ENCODE data around the gene OTOF. TPM values are rescaled to one million over a fixed set of nuclear protein-coding genes. Genes with fewer than 3 reads are reported as not detected.

Gene OTOF
- total RNA-seq, 1 experiment from 2014 or later: not detected

DNA sequence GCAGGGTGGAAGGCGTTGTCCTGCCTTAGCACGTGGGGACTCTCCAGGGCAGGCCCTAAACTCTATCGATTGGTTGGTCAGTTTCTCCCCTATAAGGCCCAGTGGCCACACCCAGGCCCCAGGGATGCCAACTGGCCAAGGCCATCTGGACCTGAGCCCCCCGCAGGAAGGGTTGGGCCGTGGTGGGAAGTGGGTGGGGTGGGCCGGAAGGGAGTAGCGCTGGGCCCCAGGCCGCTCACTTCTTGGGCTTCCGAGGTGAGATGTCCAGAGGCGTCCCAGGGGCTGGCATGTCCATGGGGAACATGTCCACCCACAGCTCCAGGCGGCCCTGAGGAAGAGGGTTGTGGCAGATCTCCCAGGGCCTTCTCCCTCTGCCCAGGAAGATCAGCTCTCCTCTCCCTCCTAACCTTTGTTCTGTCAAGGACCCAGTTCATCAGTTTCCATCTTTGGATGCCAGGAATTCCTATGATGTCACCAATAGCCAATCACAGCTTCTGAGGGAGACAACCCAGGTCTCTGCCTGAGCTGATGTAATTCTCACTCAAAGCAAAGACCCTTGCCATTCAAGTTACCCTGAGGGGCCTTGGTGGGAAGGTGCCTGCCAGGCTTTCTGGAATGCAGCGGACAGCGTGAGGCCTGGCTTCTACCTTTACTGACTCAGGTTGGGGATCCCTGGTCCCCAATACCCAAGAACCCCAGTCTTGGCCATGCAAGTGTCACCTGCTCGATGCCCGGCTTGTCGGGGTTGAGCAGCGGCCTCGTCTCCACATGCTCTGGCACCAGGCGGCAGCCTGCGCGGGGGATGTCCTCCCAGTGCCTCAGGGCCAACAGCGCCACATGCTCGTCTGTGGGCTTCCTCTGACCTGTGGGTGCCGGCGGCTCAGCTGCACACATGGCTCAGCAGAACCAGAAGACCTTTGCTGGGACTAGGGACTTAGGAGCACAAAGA, 14.4 kb downstream of the OTOF start:
- no peak overlapping the region for H3K27ac ChIP-seq
- no peaks in the 10 kb centered on the region for H3K36me3 ChIP-seq
- 0 out of 2 replicates have a peak, but pooled peaks cover 1% of the 10 kb centered on the region for H3K27me3 ChIP-seq (replicated peaks)
- no peak overlapping the region for H3K4me3 ChIP-seq
- DNase-seq (ENCODE audit: low read depth in 1 of 2, low spot score in 2 of 2): no peak
- H3K4me1 ChIP-seq (replicated peaks): no peaks in the 10 kb centered on the region
- no peaks in the 10 kb centered on the region for H3K9me3 ChIP-seq (replicated peaks)

DNA sequence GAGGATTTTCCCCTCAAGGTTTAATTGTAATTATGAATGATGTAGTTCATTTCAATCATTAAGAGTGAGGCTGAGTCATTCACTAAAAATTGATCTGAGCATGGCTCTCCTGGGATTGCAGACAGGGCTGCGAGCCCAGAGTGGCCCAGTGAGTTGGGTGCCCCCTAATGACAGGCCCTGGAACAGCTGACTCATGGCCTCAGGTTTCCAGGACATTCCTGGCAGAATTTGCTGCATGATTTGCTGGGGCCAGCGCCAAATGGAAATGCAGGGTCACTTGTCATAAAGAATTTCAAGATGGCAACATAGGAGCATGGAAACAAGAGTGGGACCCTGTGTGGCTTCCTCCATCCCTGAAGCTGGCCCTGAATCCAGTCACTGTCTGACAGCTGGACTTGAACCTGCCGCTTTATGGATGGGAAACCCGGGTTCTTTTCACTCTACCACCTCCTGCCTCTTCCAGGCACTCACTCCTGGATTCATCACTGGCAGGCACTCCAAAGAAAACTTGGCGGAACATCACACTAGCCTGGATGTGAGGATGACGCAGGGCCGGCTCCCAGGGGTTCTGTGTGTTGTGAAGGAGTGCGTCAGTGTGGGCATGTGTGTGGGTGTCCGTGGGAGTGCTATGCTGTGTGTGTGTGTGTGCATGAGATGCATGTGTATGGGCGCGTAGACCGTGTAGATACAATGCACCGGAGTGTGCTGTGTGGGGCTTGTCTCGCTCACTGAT, 15.2 kb downstream of the OTOF start:
- H3K36me3 ChIP-seq: no peaks in the 10 kb centered on the region
- H3K27me3 ChIP-seq (replicated peaks): 0 out of 2 replicates have a peak, but pooled peaks cover 4% of the 10 kb centered on the region
- no peak overlapping the region for H3K4me3 ChIP-seq
- H3K4me1 ChIP-seq (replicated peaks): no peaks in the 10 kb centered on the region
- H3K27ac ChIP-seq: no peak overlapping the region
- DNase-seq (ENCODE audit: low read depth in 1 of 2, low spot score in 2 of 2): no peak
- no peaks in the 10 kb centered on the region for H3K9me3 ChIP-seq (replicated peaks)

DNA sequence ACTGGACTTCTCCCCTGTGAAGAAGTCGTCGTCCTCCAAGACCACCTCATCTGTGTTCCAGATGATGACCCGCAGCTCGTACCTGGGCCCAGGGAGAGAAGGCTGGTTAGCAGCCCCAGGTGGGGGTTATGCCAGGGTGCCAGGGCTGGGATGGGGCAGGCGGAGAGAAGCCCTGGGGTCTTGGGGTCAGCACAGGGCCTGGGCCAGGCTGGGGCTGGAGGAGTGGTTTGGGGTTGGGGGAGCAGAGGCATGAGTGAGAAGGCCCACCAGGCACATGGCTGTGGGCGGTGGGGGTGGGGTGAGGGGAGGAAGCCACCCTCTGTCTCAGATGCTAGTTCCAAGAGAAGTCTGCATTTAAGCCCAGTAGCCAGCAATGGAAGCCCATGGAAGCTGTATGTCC, 15.8 kb downstream of the OTOF start:
- Histone ChIP-seq H3K4me1 (replicated peaks) (no peaks in the 10 kb centered on the region), H3K9me3 (replicated peaks) (no peaks in the 10 kb centered on the region), H3K27ac (no peak overlapping the region), H3K36me3 (no peaks in the 10 kb centered on the region), H3K27me3 (replicated peaks) (0 out of 2 replicates have a peak, but pooled peaks cover 4% of the 10 kb centered on the region), H3K4me3 (no peak overlapping the region)
- DNase-seq (ENCODE audit: low read depth in 1 of 2, low spot score in 2 of 2): no peak

DNA sequence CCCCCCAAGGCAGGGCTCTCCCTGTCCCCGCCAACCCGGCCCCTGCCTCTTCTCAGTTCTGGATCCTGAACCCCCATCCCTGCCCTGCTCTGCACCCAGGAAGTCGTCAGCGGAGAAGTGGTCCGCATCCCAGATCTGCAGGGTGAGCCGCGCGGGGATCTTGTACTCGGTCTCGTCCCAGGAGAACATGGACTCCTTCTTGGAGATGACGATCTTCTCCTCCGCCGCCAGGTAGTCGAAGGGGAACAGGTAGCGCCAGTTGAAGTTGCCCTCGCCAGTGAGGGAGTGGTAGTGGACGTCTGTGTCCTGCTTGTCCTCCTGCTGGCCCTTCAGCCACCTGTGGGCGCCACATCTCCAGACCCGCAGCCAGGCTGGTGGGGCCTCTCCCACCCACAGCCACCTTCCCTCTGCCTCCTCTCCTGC, 16.3 kb downstream of the OTOF start:
- H3K27me3 ChIP-seq (replicated peaks): 0 out of 2 replicates have a peak, but pooled peaks cover 4% of the 10 kb centered on the region
- no peak overlapping the region for H3K4me3 ChIP-seq
- DNase-seq (ENCODE audit: low read depth in 1 of 2, low spot score in 2 of 2): no peak
- H3K4me1 ChIP-seq (replicated peaks): no peaks in the 10 kb centered on the region
- H3K27ac ChIP-seq: no peak overlapping the region
- H3K36me3 ChIP-seq: no peaks in the 10 kb centered on the region
- H3K9me3 ChIP-seq (replicated peaks): no peaks in the 10 kb centered on the region

DNA sequence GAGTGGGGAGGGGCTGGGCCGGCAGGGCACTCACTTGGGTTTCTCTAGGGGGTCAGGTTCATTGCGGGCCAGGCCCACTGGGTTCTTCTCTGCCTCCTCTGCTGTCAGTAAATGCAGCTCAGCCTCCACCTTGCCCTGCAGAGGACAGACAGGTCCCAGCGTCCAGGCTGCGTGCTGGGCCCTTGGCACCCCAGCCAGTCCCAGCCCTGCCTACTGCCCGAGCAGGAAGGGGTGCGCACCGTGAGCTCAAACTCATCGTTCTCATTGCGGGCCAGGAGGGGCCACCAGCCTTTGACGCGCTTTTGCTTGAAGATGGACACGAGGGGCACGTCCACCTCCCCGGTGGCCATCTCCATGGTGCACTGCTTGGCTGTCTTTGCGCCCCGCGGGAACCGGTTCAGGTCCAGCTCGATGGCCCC, 17.3 kb downstream of the OTOF start:
- Histone ChIP-seq H3K36me3 (no peaks in the 10 kb centered on the region), H3K4me1 (replicated peaks) (no peaks in the 10 kb centered on the region), H3K9me3 (replicated peaks) (no peaks in the 10 kb centered on the region), H3K27me3 (replicated peaks) (0 out of 2 replicates have a peak, but pooled peaks cover 4% of the 10 kb centered on the region), H3K27ac (no peak overlapping the region), H3K4me3 (no peak overlapping the region)
- DNase-seq (ENCODE audit: low read depth in 1 of 2, low spot score in 2 of 2): no peak

DNA sequence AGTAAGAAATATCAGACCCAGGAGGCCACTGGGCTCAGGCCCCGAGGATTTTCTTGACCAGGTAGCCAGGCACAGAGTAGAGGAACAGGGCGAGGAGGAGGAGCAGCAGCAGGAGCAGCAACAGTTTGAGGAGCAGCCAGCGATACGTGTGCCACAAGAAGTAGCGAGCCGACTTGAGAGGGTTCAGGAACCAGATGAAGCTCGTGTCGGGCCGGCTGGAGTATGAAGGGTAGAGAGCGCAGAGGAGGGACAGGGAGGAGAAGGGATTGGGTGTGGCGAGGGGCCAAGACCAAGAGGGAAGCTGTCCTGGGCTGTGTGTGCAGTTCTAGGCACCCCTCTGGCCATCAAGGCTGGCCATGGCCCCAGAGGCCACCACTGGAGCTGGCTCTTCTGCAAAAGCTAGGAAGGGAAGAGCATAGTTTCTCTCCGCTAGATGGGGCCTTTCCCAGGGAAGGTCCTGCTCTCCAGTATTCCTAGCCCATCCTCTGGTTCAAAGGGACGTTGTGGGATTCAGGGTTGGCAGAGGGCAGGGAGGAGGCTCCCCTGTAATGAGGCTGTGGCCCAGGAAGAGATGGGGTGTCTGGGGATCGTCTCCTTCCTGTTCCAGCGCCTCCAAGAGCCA, 17.8 kb downstream of the OTOF start:
- Histone ChIP-seq H3K36me3 (no peaks in the 10 kb centered on the region), H3K4me3 (no peak overlapping the region)
- DNase-seq (ENCODE audit: low read depth in 1 of 2, low spot score in 2 of 2): no peak

DNA sequence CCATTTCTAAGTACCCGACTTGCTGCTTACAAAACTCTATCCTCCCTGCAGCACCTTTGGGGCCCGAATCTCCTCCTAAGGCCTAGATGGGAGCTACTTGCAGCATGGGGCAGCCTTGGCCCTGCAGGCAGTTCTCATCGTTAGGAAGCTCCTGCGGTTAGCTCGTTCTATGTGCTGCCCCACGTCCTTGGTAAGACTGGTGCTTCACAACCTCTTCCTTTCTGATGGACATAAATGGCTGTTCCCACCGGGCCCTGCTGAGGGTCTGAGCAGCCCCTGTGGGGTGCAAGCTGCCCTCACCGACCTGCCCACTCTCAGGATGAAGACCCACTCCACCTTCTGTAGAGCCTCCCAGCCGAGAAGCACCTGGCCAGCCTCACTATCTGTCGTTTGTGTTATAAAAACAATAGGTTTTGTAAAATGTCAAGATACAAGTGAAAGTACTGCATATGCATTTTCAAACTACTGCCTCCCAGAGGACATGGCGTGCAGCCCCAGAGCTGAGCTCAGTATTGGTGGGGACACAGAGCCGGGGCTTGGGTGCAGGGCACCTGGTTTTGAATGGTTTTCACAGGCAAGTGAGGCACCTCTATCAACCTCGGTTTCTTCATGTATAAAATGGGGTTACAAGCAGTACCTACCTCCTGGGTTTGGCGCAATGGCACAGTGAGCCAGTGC, 19.4 kb downstream of the OTOF start:
- Histone ChIP-seq H3K4me3 (no peak overlapping the region), H3K36me3 (no peaks in the 10 kb centered on the region), H3K4me1 (replicated peaks) (no peaks in the 10 kb centered on the region), H3K27me3 (replicated peaks) (0 out of 2 replicates have a peak, but pooled peaks cover 4% of the 10 kb centered on the region), H3K9me3 (replicated peaks) (no peaks in the 10 kb centered on the region), H3K27ac (no peak overlapping the region)
- peak in 1 of 2 experiments; percentile 33 for DNase-seq (ENCODE audit: low read depth in 1 of 2, low spot score in 2 of 2)

More for the DNA sequence above, 17.8 kb downstream of the OTOF start:
- H3K4me1 ChIP-seq (replicated peaks): no peaks in the 10 kb centered on the region
- 0 out of 2 replicates have a peak, but pooled peaks cover 4% of the 10 kb centered on the region for H3K27me3 ChIP-seq (replicated peaks)
- H3K27ac ChIP-seq: no peak overlapping the region
- no peaks in the 10 kb centered on the region for H3K9me3 ChIP-seq (replicated peaks)

DNA sequence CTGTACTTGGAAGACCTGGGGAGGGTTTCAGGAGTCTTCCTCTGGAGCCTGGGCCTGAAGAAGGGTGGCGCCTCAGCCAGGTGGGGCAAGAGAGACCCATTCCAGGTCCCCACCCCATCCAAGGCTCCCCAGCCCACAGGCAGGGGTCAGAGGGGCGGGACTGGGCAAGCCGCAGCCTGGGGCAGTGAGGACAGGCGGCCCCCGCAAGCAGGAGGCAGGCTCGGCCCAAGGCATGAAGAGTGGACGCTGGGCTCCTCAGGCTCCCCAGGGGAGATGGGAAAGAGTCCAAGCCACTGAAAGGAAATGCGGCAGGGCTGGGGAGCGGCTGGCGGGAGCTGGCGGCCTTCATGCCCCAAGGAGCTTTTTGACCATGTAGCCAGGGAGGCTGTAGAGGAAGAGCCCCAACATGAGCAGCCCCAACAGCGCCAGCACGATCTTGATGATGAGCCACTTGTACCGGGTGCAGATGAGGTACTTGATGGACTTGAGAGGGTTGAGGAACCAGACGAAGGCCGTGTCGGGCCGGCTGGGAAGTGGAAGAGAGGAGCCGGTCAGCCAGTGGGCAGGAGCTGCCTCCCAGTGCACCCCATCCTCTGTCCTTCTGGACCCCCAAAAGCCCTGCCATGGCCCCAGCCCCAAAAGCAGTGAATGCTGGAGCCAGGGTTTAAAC, 20.1 kb downstream of the OTOF start:
- Histone ChIP-seq H3K9me3 (replicated peaks) (no peaks in the 10 kb centered on the region), H3K4me3 (no peak overlapping the region), H3K4me1 (replicated peaks) (no peaks in the 10 kb centered on the region), H3K36me3 (no peaks in the 10 kb centered on the region), H3K27ac (no peak overlapping the region), H3K27me3 (replicated peaks) (0 out of 2 replicates have a peak, but pooled peaks cover 4% of the 10 kb centered on the region)
- peak in 1 of 2 experiments; percentile 34 for DNase-seq (ENCODE audit: low read depth in 1 of 2, low spot score in 2 of 2)

DNA sequence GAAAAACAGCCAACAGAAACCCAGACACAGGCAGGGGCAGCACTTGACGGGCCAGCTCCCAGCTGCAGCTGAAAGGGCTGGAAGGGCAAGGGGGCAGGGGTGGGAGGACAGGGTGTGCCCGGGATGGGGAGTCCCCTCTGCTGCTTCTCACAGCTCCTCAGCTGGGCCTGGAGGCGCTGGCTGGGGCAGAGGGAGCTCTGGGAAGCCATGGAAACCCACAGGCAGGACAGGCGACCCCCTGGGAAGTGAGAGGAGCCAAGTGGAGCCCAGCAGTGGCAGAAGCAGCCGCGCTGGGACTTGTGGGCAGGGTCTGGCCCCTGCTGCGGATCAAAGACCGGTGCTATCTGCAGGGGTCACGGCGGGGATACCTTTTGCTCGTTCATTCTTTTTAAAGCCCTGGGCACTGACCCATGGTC, 20.7 kb downstream of the OTOF start:
- no peak overlapping the region for H3K4me3 ChIP-seq
- H3K9me3 ChIP-seq (replicated peaks): no peaks in the 10 kb centered on the region
- 0 out of 2 replicates have a peak, but pooled peaks cover 4% of the 10 kb centered on the region for H3K27me3 ChIP-seq (replicated peaks)
- no peaks in the 10 kb centered on the region for H3K4me1 ChIP-seq (replicated peaks)
- peak in 1 of 2 experiments; percentile 22 for DNase-seq (ENCODE audit: low read depth in 1 of 2, low spot score in 2 of 2)
- no peak overlapping the region for H3K27ac ChIP-seq
- no peaks in the 10 kb centered on the region for H3K36me3 ChIP-seq

DNA sequence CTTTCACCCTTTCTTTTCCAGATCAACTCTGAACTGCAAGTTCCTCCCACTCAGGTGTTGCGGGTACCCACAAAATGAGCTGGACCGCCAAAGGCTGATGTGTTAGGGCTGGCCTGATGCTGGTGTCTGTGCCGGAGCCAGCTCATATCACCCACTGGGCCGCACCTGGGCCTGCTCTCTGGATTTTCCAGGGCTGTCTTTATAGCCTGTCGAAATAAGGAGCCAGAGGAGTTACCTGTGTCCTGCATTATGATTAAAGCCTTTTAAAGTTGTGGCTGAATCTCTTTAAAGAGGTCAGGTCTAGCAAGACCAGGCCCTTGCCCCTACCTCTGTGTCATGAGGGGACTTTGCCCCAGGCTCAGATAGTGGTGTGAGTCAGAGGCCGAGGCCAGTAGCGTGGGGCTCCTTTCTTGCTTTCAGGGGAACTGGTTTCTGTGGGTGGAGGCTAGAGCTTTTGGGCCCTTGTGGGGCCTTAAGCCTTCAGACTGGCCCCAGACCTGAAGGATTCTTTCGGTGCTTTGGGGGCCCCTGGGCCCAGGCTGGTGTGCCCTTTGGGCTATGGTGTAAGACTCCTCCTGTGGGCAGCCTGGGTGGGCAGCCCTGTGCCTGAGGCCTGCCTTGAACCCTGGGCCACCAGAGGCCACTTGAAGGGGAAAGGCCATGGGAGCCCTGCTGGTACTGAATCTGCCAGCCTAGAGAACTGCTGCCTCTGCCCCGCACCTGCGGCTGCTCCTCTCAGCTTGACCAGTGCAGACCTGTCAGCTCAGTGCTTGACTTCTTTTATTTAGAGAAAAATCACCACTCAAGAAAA, 21.3 kb downstream of the OTOF start:
- Histone ChIP-seq H3K27me3 (replicated peaks) (0 out of 2 replicates have a peak, but pooled peaks cover 4% of the 10 kb centered on the region), H3K4me3 (no peak overlapping the region), H3K27ac (no peak overlapping the region), H3K4me1 (replicated peaks) (no peaks in the 10 kb centered on the region), H3K36me3 (no peaks in the 10 kb centered on the region), H3K9me3 (replicated peaks) (no peaks in the 10 kb centered on the region)
- peak in 1 of 2 experiments; percentile 27 for DNase-seq (ENCODE audit: low read depth in 1 of 2, low spot score in 2 of 2)

DNA sequence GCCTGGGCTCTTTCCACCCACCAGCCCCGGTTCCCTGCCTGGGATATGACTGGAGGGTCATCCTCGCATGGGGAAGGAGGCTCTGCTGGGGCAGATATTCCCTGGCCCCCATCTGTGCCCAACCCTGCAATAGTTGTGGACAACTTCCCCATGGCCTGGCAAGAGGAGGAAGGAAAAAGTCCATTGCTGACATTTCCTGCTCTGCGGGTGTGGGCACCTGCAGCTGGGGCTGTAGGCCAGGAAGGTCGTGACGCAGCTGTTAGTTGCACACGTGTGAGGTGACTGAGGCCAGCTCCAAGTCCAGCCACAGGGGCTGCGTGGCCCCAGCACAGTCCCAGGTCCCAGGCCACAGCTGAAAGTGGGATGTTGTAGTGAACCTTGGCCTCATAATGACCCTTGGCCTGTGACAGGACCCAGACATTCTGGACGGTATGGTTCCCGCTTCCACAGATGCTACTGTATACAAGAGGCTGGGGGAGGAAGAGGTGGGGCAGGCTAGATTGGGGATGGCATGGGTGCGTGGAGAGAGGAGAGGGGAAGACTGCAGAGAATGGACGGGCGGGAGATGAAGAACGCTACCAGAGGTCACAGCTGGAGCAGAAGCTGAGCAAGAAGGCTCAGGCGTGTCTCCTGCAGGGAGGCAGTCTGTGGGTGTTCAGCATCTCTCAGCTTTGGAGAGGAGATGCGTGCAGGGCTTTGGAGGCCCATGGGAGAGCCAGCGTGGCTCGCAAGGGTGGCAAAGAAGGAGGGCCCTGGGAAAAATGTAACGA, 22.1 kb downstream of the OTOF start:
- Histone ChIP-seq H3K27me3 (replicated peaks) (0 out of 2 replicates have a peak, but pooled peaks cover 7% of the 10 kb centered on the region), H3K4me3 (no peak overlapping the region)
- DNase-seq (ENCODE audit: low read depth in 1 of 2, low spot score in 2 of 2): peak in 1 of 2 experiments; percentile 33

More for the DNA sequence above, 22.1 kb downstream of the OTOF start:
- Histone ChIP-seq H3K9me3 (replicated peaks) (no peaks in the 10 kb centered on the region), H3K27ac (no peak overlapping the region), H3K4me1 (replicated peaks) (no peaks in the 10 kb centered on the region), H3K36me3 (no peaks in the 10 kb centered on the region)

Measured in SJSA1 (cell line).